HuH-7.5 (cell line): Measurements from ENCODE around the gene ZNF277.
A peak's percentile ranks its signal among the peaks of the same experiment; 100 is the strongest.
"Not testable (repeated sequence)": the region's sequence is repeated elsewhere in the genome, so short reads cannot be mapped to it uniquely, and the experiment has no call there.

Experiments used
- DNase-seq: peaks from one replicate; pipeline ENCODE4 v3.0.0; 2011; ENCODE audit warnings: low spot score

Gene ZNF277

GRCh38 chr7:112356596-112356995, 150.1 kb downstream of the ZNF277 start:
- no peak for DNase-seq

GRCh38 chr7:112357136-112357535, 150.6 kb downstream of the ZNF277 start:
- DNase-seq: no peak

- no peak for DNase-seq
Measured at GRCh38 chr7:112358513-112358912, 152.0 kb downstream of the ZNF277 start.

GRCh38 chr7:112359086-112359485, 152.6 kb downstream of the ZNF277 start:
- no peak for DNase-seq

GRCh38 chr7:112360681-112361080, 154.2 kb downstream of the ZNF277 start:
- no peak for DNase-seq

GRCh38 chr7:112361154-112361553, 154.7 kb downstream of the ZNF277 start:
- no peak for DNase-seq

- DNase-seq: no peak
Measured at GRCh38 chr7:112362053-112362650, 155.7 kb downstream of the ZNF277 start.

GRCh38 chr7:112362731-112363131, 156.2 kb downstream of the ZNF277 start:
- DNase-seq: no peak

- no peak for DNase-seq
Measured at GRCh38 chr7:112364388-112364787, 157.9 kb downstream of the ZNF277 start.

GRCh38 chr7:112365551-112365950, 159.1 kb downstream of the ZNF277 start:
- no peak for DNase-seq

- no peak for DNase-seq
Measured at GRCh38 chr7:112366886-112367285, 160.4 kb downstream of the ZNF277 start.

GRCh38 chr7:112370436-112370835, 163.9 kb downstream of the ZNF277 start:
- no peak for DNase-seq

GRCh38 chr7:112371701-112372100, 165.2 kb downstream of the ZNF277 start:
- no peak for DNase-seq

- no peak for DNase-seq
Measured at GRCh38 chr7:112372101-112372500, 165.6 kb downstream of the ZNF277 start.

GRCh38 chr7:112377593-112377992, 171.1 kb downstream of the ZNF277 start:
- no peak for DNase-seq

GRCh38 chr7:112381311-112382091, 175.0 kb downstream of the ZNF277 start:
- DNase-seq: no peak

- DNase-seq: no peak
Measured at GRCh38 chr7:112383671-112384417, 177.3 kb downstream of the ZNF277 start.

- DNase-seq: no peak
Measured at GRCh38 chr7:112385516-112385915, 179.0 kb downstream of the ZNF277 start.

- no peak for DNase-seq
Measured at GRCh38 chr7:112386619-112387018, 180.1 kb downstream of the ZNF277 start.

GRCh38 chr7:112390167-112390566, 183.7 kb downstream of the ZNF277 start:
- no peak for DNase-seq

GRCh38 chr7:112391079-112391821, 184.8 kb downstream of the ZNF277 start:
- not testable (repeated sequence) for DNase-seq

- peak; percentile 49 for DNase-seq
Measured at GRCh38 chr7:112391841-112392286, 185.4 kb downstream of the ZNF277 start.
